ENCODE results near the gene SYNE1.

DNA sequence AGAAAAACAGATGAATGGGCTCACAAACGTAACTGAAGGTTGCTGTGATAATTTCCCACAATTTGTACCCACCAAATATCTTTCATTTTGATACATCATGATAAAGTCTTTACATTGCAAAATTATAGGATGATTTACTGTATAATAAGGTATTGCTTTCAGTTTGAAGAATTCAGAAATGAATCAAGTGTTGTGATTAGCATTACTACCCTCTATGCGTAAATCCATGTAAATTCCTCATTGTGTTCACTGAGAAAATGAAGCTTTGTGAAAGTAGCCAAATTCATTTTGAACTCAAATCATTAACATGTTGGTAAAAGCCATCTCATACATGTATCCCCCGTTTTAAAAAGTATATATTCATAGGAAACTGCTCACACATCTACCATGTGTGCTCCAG lies 450.3 kb downstream of the SYNE1 start:
- TF ChIP-seq, protein P1, sequence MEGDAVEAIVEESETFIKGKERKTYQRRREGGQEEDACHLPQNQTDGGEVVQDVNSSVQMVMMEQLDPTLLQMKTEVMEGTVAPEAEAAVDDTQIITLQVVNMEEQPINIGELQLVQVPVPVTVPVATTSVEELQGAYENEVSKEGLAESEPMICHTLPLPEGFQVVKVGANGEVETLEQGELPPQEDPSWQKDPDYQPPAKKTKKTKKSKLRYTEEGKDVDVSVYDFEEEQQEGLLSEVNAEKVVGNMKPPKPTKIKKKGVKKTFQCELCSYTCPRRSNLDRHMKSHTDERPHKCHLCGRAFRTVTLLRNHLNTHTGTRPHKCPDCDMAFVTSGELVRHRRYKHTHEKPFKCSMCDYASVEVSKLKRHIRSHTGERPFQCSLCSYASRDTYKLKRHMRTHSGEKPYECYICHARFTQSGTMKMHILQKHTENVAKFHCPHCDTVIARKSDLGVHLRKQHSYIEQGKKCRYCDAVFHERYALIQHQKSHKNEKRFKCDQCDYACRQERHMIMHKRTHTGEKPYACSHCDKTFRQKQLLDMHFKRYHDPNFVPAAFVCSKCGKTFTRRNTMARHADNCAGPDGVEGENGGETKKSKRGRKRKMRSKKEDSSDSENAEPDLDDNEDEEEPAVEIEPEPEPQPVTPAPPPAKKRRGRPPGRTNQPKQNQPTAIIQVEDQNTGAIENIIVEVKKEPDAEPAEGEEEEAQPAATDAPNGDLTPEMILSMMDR (IDR thresholded peaks at IDR 0.05; ENCODE audit: poor library complexity): no peak
- TF ChIP-seq EZH2 (IDR thresholded peaks at IDR 0.05; ENCODE audit: borderline replicate concordance) (no peak), EZH2phosphoT487 (IDR thresholded peaks at IDR 0.05; ENCODE audit: low read depth, severe bottlenecking, unreplicated experiment) (no peak)
